NCI-H446 treated with DMSO at 0.1 percent for 48 hours (cell line): ENCODE measurements around the gene MACC1.

ENCODE experiments used
- DNase-seq: peaks from one replicate; lab custom pipeline; 2025; lab: John Stamatoyannopoulos, UW

Gene MACC1

GRCh38 chr7:20217193-20217948 is at the start of gene MACC1:
TSS of gene MACC1 (minus strand) at chr7:20217384. CDS start at chr7:20161862, 55,522 bp downstream.
- DNase-seq = no peak

- no peak for DNase-seq
Measured at GRCh38 chr7:20264623-20265022, 47.4 kb upstream of the MACC1 start.

GRCh38 chr7:20260223-20260622 is 43.0 kb upstream of the MACC1 start:
- DNase-seq = peak; percentile 49

- no peak for DNase-seq
Measured at GRCh38 chr7:20257212-20257611, 40.0 kb upstream of the MACC1 start.

- DNase-seq = peak; percentile 72
Measured at GRCh38 chr7:20249920-20250319, 32.7 kb upstream of the MACC1 start.

- DNase-seq = no peak
Measured at GRCh38 chr7:20249376-20249775, 32.2 kb upstream of the MACC1 start.

- DNase-seq = no peak
Measured at GRCh38 chr7:20246236-20246635, 29.1 kb upstream of the MACC1 start.

GRCh38 chr7:20244334-20245120 is 27.3 kb upstream of the MACC1 start:
- no peak for DNase-seq

GRCh38 chr7:20241911-20242261 is 24.7 kb upstream of the MACC1 start:
- no peak for DNase-seq

GRCh38 chr7:20241194-20241910 is 24.2 kb upstream of the MACC1 start:
- no peak for DNase-seq

GRCh38 chr7:20240080-20240926 is 23.1 kb upstream of the MACC1 start:
- DNase-seq = no peak

- no peak for DNase-seq
Measured at GRCh38 chr7:20238754-20239324, 21.7 kb upstream of the MACC1 start.

- no peak for DNase-seq
Measured at GRCh38 chr7:20238194-20238753, 21.1 kb upstream of the MACC1 start.

GRCh38 chr7:20237464-20238193 is 20.4 kb upstream of the MACC1 start:
- DNase-seq = no peak

- DNase-seq = no peak
Measured at GRCh38 chr7:20236790-20237189, 19.6 kb upstream of the MACC1 start.

GRCh38 chr7:20236043-20236442 is 18.9 kb upstream of the MACC1 start:
- DNase-seq = no peak

- DNase-seq = no peak
Measured at GRCh38 chr7:20235288-20235687, 18.1 kb upstream of the MACC1 start.

GRCh38 chr7:20233362-20233761 is 16.2 kb upstream of the MACC1 start:
- no peak for DNase-seq

- DNase-seq = no peak
Measured at GRCh38 chr7:20232848-20233247, 15.7 kb upstream of the MACC1 start.
